Measurements from ENCODE around the gene CHRNA10. TPM values are rescaled to one million over a fixed set of nuclear protein-coding genes. Genes with fewer than 3 reads are reported as not detected.
"Not testable (repeated sequence)": the region's sequence is repeated elsewhere in the genome, so short reads cannot be mapped to it uniquely, and the experiment has no call there.

Gene CHRNA10
- polyA plus RNA-seq, 1 of the 3 experiments (the other 2 are of a cell fraction) = 1.1 TPM

DNA sequence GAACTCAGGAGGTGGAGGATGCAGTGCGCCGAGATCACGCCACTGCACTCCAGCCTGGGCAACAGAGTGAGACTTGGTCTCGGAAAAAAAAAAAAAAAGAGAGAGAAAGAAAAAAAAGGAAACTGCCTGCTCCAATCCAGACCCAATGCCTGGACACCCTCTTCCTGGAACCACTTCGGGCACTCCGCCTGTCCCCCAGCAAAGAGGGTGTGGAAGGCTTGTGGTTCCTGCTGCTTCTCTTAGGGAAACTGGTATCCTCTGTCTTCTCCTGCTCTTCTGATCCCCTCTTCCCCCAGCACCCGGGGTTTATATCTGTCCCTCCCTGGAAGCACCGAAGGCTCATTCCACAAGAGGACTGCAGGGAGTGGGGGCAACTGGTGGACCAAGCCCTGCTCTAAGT is 12.9 kb downstream of the CHRNA10 start (continued):
- no peak for TF ChIP-seq REST (IDR thresholded peaks at IDR 0.05; ENCODE audit: low read depth, low read length)
- no peak for TF ChIP-seq USF1 (IDR thresholded peaks at IDR 0.05; ENCODE audit: borderline replicate concordance, low read depth)
- no peak for TF ChIP-seq FOXM1 (IDR thresholded peaks at IDR 0.05; ENCODE audit: low read depth)
- no peak for TF ChIP-seq GABPA (IDR thresholded peaks at IDR 0.05; ENCODE audit: low read depth)

DNA sequence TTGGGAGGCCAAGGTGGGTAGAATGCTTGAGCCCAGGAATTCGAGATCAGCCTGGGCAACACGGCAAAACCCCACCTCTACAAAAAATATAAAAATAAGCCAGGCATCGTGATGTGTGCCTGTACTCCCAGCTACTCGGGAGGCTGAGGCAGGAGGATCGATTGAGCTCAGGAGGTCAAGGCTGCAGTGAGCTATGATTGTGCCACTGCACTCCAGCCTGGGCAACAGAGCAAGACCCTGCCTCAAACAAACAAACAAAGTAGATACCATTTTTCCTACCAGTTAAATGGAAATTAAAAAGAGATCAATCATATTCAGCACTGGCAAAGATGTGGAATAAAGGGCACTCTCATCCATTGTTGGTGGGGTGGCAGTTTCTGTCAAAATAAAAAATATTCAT is 13.9 kb downstream of the CHRNA10 start:
- H3K79me2 ChIP-seq (ENCODE audit: insufficient read depth); H3K27ac ChIP-seq (ENCODE audit: low read depth in 2 of 2, low read length in 1 of 2); H4K20me1 ChIP-seq (ENCODE audit: insufficient read depth); H3K4me3 ChIP-seq (ENCODE audit: low read depth in 2 of 2, low read length in 1 of 2); H3K27me3 ChIP-seq (ENCODE audit: insufficient read depth); CTCF ChIA-PET; H3K4me1 ChIP-seq (ENCODE audit: control insufficient read depth in 1 of 2, insufficient read depth in 2 of 2, low read depth in 1 of 2, low read length in 1 of 2); H3K9ac ChIP-seq; POLR2A ChIA-PET; H3F3A ChIP-seq (replicated peaks; ENCODE audit: insufficient read depth); H3K4me2 ChIP-seq; H2AFZ ChIP-seq (ENCODE audit: low read depth); DNase-seq; H3K9me2 ChIP-seq; H3K36me3 ChIP-seq (replicated peaks in 1 of 2; ENCODE audit: control insufficient read depth in 1 of 2, insufficient read depth in 2 of 2, low read length in 1 of 2); H3K9me3 ChIP-seq: not testable (repeated sequence)
- 31% methylated on average over 5 of the region's 5 CpGs for WGBS (ENCODE audit: low lambda C conversion rate)

- no peaks in the 10 kb centered on the region for H3K4me1 ChIP-seq (ENCODE audit: control insufficient read depth in 1 of 2, insufficient read depth in 2 of 2, low read depth in 1 of 2, low read length in 1 of 2)
- no peak overlapping the region for H2AFZ ChIP-seq (ENCODE audit: low read depth)
- H4K20me1 ChIP-seq (ENCODE audit: insufficient read depth) = no peaks in the 10 kb centered on the region
- no peaks in the 10 kb centered on the region for H3K79me2 ChIP-seq (ENCODE audit: insufficient read depth)
- ChIA-PET POLR2A (no interaction called here), CTCF (interaction anchor here (1.6 kb wide), 1 partner anchor 11 kb away, joined by 3 read pairs; no protein-coding TSS in a partner anchor)
- H3K9me3 ChIP-seq = no peaks in the 10 kb centered on the region
- H3K4me2 ChIP-seq = no peak overlapping the region
- H3K36me3 ChIP-seq (replicated peaks in 1 of 2; ENCODE audit: control insufficient read depth in 1 of 2, insufficient read depth in 2 of 2, low read length in 1 of 2) = no peaks in the 10 kb centered on the region
- no peak overlapping the region for H3K4me3 ChIP-seq (ENCODE audit: low read depth in 2 of 2, low read length in 1 of 2)
- no peaks in the 10 kb centered on the region; the same call in 1 of the 2 replicates for H3K27me3 ChIP-seq (ENCODE audit: insufficient read depth)
- 33% methylated on average over 2 of the region's 3 CpGs for WGBS (ENCODE audit: low lambda C conversion rate)
- no peak for DNase-seq
- TF ChIP-seq USF1 (IDR thresholded peaks at IDR 0.05; ENCODE audit: borderline replicate concordance, low read depth) (peak; percentile 33; the same call in 1 of the 2 replicates), SMC3 (IDR thresholded peaks at IDR 0.05; ENCODE audit: low read depth, low read length) (no peak)
- H3K9me2 ChIP-seq = no peaks in the 10 kb centered on the region
- no peak overlapping the region for H3K9ac ChIP-seq
- H3F3A ChIP-seq (replicated peaks; ENCODE audit: insufficient read depth) = no peaks in the 10 kb centered on the region
- H3K27ac ChIP-seq (ENCODE audit: low read depth in 2 of 2, low read length in 1 of 2) = no peak overlapping the region
Observed at GRCh38 chr11:3655547-3655946, 15.6 kb downstream of the CHRNA10 start.

DNA sequence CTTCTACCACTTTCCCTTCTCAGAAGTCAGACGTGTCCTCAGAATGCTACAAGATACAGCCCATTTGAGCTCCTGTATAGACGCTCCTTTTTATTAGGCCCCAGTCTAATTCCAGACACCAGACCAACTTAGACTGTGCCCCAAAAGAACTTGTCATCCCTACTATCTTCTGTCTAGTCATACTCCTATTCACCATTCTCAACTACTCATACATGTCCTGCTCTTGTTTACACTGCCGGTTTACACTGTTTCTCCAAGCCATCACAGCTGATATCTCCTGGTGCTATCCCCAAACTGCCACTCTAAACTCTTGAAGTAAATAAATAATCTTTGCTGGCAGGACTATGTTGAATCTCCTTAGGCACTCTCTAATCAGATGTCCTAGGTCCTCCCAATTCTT is 18.7 kb downstream of the CHRNA10 start:
- H3K9ac ChIP-seq; H3K9me2 ChIP-seq; H3K4me1 ChIP-seq (ENCODE audit: control insufficient read depth in 1 of 2, insufficient read depth in 2 of 2, low read depth in 1 of 2, low read length in 1 of 2); H3K9me3 ChIP-seq; H3K36me3 ChIP-seq (replicated peaks in 1 of 2; ENCODE audit: control insufficient read depth in 1 of 2, insufficient read depth in 2 of 2, low read length in 1 of 2); H3K4me3 ChIP-seq (ENCODE audit: low read depth in 2 of 2, low read length in 1 of 2); H3K79me2 ChIP-seq (ENCODE audit: insufficient read depth); DNase-seq; POLR2A ChIA-PET; H4K20me1 ChIP-seq (ENCODE audit: insufficient read depth); H3K4me2 ChIP-seq; CTCF ChIA-PET; H3K27ac ChIP-seq (ENCODE audit: low read depth in 2 of 2, low read length in 1 of 2); H3F3A ChIP-seq (replicated peaks; ENCODE audit: insufficient read depth); H2AFZ ChIP-seq (ENCODE audit: low read depth): not testable (repeated sequence)
- 78% methylated on average over 3 of the region's 3 CpGs for whole genome bisulfite sequencing (ENCODE audit: low lambda C conversion rate)
- peaks cover 13% of the 10 kb centered on the region; the same call in 1 of the 2 replicates for H3K27me3 ChIP-seq (ENCODE audit: insufficient read depth)

DNA sequence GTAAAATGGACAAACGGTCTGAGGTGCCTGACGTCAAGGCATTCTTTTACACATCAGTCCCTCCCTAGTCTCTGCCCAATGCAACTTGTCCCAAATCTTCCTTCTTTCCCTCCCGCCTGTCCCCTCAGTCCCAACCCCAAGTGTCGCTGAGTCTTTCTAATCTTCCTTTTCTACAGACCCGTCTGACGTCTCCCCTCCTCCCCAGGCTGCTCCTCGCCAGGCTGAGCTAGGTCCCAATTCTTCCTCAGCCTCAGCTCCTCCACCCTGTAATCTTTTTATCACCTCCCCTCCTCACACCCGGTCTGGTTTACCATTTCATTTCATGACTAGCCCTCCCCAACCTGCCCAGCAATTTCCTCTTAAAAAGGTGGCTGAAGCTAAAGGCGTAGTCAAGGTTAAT is 21.8 kb downstream of the CHRNA10 start:
- H3K79me2 ChIP-seq (ENCODE audit: insufficient read depth); H2AFZ ChIP-seq (ENCODE audit: low read depth): not testable (repeated sequence)

More for the DNA sequence above, 21.8 kb downstream of the CHRNA10 start:
- H3K4me1 ChIP-seq (ENCODE audit: control insufficient read depth in 1 of 2, insufficient read depth in 2 of 2, low read depth in 1 of 2, low read length in 1 of 2); CTCF ChIA-PET; H3K36me3 ChIP-seq (replicated peaks in 1 of 2; ENCODE audit: control insufficient read depth in 1 of 2, insufficient read depth in 2 of 2, low read length in 1 of 2); H3K9me2 ChIP-seq; H3F3A ChIP-seq (replicated peaks; ENCODE audit: insufficient read depth); POLR2A ChIA-PET; H4K20me1 ChIP-seq (ENCODE audit: insufficient read depth); H3K9ac ChIP-seq; DNase-seq; H3K4me3 ChIP-seq (ENCODE audit: low read depth in 2 of 2, low read length in 1 of 2); H3K4me2 ChIP-seq; H3K27ac ChIP-seq (ENCODE audit: low read depth in 2 of 2, low read length in 1 of 2); H3K9me3 ChIP-seq: not testable (repeated sequence)
- WGBS (ENCODE audit: low lambda C conversion rate) = 39% methylated on average over 9 of the region's 9 CpGs
- H3K27me3 ChIP-seq (ENCODE audit: insufficient read depth) = peaks cover 13% of the 10 kb centered on the region; the same call in 1 of the 2 replicates

Measured in SK-N-SH (cell line).